GM15510 (cell line): ENCODE measurements around the gene EPHA7.

Experiments used
- POLR2A ChIP-seq: IDR thresholded peaks from 3 replicates; pipeline ENCODE4 v1.6.1; 2011; ENCODE audit warnings: borderline replicate concordance; ENCODE audit not compliant: insufficient read length; ENCODE audit errors: extremely low read depth

Gene EPHA7

DNA sequence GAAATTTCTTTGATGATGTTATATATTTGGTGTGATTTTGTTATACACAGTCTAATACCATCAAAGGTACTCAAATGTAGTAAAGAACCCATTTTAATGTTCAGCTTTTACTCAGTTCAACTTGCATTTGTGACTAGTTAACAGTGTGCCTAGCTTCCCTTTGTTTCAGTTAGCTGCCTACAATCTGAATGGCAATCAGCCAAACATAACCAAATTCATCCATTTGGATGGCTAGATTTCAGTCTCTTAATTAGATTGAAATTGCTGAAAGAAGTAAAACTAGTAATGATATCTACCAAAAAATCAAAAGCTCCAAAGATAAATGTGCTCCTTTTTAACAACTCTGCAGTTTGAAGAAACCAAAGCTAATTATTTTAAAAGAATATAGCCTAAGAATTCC is 6.9 kb downstream of the EPHA7 start:
- no peak for TF ChIP-seq POLR2A

DNA sequence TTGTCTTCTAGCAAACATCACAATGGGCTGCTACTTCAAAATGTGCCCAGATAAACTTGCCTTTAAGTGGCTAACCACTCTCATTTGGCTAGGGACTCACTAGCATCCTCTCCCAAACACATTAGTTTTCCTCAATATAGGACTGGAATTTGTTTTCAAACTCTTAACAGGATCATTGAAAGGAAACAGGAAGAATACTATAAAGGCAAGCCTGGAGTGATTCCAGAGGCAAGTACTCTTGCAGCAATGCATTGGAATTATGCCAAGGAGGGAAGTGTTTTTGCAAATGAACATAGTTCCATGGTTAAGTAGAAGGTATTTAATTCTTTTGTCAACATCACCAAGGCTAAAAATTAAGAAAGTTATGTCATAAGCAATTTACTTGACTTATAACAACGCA is 12.2 kb downstream of the EPHA7 start:
- TF ChIP-seq POLR2A = no peak

DNA sequence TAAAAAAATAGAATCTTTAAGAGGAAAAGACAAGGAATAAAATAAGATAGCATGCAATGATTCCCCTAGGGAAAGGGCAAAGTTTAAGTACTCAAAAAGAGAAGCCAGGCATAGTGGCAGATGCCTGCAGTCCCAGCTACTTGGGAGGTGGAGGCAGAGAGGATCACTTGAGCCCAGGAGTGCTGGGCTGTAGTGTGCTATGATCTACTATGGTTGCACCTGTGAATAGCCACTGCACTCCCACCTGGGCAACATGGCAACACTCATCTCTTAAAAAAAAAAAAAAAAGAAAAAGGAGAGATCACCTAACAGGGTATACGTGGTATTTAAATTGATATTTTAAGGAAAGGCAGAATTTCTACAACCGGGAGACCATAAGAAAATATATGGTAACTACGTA is 16.0 kb downstream of the EPHA7 start:
- no peak for TF ChIP-seq POLR2A

DNA sequence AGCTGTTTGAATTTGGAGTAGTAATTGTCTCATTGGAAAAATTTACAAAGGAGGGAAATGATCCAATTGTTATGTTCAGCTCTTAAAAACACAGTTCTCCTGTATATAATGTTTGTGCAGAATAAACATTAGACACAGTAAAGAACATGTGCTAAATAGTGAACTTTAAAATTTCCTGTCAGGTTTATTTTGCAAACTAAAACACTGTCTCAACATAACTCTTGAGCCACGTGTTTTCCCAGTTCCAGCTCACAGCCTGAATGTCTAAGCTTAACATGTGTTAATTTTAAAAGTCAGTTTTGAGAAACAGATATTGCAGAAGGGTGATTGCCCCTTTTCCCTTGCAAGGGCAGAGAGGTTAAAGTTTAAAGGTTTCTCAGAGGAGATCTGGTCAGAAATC is 20.6 kb downstream of the EPHA7 start:
- no peak for TF ChIP-seq POLR2A

DNA sequence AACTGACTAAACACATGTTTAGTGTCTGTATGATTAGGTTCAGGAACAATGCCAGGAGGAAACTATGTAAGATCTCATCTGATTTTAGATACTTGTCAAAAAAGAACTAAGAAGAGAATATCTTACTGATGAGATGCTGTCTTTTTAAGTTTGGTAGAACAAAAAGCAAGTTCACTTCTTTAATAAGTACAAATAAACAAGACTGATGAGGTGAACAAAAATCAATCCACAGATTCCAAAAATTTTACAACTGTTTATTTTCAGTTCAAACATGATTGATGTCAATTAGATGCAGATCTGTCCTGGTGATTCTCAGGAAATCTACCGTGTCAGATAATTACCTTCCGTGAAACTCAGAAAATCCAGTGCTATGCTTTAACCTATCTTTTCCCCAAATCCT is 24.9 kb downstream of the EPHA7 start:
- no peak for TF ChIP-seq POLR2A

DNA sequence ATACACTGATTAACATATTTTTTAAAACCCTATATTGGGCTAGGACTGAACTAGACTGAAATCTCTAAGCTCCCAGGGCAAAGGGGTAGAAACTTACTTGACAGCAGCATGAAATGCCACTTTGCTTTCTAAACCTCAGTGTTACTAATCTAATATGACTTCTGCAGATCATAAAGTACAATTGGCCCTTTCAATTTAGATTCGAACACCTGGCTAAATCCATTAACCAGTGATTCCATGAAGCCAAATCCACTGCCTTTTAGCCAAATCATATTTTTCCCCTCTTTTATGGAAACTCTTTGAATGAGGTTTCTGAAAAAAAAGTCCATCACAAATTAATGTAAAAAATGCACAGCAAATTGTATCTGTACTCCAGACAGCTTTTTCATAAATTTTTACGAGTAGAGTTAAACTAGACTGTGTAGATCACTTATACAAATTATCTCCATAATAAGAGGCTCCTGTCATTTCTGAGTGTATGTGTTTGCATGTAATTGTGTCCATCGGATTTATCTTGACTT is 25.7 kb downstream of the EPHA7 start:
- no peak for TF ChIP-seq POLR2A

DNA sequence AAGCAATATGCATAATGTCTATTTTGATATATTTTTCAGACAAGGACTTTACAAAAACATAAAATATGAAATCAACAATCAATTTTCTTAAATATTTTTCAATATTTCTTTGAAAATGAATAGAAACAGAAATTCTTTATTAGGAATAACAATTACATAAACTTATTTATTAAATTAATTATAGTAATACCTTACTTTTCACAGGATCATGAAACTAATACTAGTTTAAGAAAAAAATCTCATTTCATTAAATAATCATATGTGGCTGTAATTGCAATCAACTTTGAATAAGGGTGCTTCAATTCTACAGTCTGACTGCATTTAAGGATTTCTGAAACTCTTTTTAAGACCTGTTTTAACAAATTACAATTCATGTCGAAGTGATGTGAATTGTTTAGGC is 26.6 kb downstream of the EPHA7 start:
- no peak for TF ChIP-seq POLR2A

DNA sequence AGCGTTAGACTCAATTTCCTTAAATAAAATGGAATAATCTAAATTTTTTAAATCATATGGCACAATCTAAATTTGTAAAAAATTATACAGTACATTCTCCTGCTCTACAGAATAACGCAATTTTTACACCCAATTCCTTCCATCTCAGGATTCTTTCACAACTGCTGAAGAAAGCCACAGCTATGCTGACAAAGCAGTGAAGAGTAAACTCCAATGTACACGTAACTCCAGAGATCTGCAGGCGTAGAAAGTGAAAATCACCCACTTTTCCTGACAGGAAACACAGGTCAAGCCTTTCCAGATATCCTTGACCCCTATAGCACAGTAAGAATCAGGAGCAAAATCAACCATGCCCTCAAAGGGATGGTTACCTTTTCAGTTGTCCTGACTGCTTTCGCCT is 27.4 kb downstream of the EPHA7 start:
- TF ChIP-seq POLR2A = no peak

DNA sequence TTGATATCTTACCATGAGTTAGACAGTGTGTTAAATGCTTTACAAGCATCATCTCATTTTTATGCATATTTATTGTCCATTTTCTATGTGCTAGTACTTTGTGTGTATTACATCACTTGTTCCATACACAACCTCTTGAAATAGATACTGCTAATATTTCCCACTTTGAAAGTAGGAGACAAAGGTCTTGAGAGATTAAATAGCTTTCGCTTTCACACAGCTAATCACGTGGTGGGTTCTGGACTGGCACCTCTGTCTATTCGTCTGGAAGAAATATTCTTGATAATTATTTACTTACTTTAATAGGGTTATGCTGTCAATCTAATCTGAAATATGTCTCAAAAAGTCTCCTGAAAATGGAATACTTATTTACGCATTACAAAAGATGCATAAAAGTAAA is 30.2 kb downstream of the EPHA7 start:
- no peak for TF ChIP-seq POLR2A

DNA sequence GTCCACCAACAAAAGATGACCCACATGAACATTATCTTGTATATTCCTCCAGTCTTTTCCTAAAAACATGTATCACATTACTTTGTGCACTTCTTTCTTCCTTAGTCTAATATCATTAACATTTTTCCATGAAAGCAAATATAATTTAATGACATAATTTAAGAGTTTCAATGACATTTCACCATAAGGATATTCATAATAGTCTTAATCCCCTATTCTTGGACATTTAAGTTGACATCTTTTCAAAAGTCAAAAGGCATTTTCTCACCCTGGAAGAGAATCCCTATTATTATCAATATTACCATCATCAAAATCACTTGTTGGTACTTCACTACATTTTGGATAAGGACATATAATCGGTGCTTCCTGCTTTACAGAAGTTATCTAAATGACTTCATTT is 31.3 kb downstream of the EPHA7 start:
- no peak for TF ChIP-seq POLR2A

DNA sequence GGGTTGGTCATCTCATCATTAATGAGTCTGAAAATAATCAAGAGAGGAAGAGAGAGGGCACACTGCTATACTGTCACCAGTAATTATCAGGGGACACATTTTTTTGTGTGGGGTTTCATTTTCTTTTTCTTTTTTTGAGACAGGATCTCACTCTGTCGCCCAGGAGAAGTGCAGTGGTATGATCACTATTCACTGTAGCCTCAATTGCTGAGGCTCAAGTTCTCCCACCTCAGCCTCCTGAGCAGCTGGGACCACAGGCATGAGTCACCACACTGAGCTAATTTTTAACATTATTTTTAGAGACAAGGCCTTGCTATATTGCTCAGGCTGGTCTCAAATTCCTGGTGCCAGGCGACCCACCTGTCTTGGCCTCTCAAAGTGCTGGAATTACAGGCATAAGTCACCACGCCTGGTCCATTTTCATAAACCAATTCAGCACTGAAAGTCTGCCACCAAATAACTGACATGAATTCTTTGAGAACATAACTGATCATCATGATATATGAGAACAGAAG is 43.3 kb downstream of the EPHA7 start:
- no peak for TF ChIP-seq POLR2A

DNA sequence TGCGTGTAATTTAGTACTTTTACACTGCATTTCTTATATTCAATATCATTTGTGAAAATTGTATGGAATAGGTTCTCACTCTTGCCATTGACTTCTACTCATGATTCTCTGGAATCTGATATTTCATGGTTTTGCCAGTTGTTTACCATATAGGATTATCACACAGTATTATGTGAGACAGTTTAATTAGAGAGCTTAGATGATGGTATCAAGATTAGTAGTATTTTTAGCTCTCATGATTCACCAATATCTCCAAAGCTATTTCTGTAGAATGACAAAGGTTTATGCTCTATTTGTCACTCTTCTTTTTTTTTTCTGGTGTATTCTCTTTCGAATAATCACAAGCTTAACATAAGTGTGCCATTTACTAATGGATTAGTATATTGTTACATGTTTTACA is 45.9 kb downstream of the EPHA7 start:
- TF ChIP-seq POLR2A = no peak

DNA sequence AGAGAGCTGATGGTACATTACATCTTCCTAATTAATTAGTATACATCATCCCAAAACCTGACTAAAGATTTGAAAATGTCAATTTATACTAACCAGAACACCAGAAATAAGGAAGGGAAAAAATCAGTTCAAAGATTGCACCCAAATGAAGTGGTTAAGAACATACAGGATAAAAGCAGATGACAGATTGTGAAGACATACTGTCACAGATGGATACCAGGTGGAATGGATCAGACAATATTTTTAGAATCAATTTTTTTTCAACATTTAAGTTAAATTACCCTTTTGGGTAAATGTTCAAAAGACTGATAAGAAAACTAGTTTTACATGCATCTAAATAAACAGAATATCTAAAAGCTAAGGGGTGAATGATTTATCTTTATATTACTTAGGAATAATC is 47.6 kb downstream of the EPHA7 start:
- TF ChIP-seq POLR2A = no peak

DNA sequence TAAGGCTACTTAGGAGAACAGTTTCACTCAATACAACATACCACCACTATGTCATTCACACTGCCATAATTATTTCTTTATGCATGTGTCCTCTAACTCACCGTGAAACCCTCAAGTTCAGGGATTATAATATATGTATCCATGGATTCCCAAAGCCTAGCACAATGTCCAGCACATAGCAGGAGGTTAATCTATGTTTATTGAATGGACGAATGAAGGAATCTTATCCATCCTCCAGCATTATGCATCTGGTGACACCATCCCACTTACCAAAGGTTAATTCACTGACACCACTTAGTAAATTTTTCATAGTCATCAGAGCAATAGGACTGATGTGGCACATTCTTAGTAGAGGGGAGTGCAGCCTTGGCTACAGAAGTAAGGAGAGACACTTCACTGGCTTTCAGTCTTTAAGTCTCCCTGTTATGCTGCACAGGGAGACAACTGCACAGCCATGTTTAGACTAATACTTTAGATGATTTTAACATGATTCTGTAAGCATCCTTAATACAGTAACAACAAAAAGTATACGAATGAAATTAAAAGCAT is 49.7 kb downstream of the EPHA7 start:
- TF ChIP-seq POLR2A = no peak

DNA sequence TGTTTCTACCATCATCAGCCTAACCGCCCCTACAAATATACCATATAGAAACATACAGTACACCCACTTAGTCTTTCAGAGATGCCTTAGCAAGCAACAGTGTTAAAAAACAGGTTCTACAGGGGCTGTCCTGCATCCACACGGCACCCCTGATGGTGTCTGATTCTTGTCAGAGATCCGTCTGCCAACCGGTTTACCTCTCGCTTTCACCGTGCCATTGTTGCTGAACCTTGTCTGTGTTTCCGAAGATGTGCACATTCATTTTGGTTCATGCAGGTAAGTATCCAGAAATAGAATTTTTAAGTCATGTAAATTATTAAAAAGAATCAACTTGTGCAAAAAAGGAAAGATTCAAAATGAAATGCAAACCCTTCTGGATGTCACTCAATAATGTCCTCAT is 52.9 kb downstream of the EPHA7 start:
- no peak for TF ChIP-seq POLR2A

DNA sequence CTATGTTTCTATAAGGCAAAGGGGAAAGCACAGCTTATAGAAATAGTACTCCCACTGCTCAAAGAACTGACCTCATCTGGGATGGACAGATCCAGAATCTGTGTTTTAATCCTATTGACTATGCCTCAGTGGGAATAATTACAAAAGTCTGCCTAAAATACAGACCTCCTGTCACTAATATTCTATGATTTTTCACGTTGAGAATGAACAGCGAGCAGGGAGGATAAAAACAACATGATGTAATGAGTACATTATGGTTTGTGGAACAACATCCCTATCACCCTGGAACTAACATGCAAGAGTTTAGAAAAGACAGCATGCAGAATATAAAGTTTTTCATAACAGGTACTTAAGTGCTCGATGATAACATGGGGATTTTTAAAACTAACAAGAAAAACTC is 53.9 kb downstream of the EPHA7 start:
- TF ChIP-seq POLR2A = no peak

DNA sequence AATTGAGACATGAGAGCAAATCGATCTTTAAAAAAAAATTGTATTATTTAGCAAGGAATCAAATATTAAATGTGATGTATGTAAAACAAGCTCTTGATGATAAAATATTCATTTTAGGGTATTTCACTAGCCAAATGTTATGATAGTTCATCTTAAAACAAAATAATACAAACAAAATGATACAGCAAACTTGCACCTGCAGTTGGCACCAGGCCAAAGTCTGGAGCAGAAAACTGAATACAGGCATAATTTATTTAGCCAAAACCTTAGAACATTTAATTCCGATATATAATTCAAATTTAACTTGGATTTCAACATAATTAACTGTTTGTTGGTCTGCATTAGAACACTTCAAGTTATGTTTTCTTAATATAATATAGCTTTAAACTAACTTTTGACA is 60.9 kb downstream of the EPHA7 start:
- no peak for TF ChIP-seq POLR2A
